Breast epithelium (tissue), 3 donors: Measurements from ENCODE around the gene KCNMB2.

Experiments
- POLR2AphosphoS5 ChIP-seq, 3 donors: sonication (generic); formaldehyde crosslinking; IDR thresholded peaks; one replicate each; pipeline ENCODE4 v1.6.1; 2017; ENCODE audit warnings: antibody characterized with exemption in 3 of 3
- TF ChIP-seq, protein P1 (sequence below), 3 donors: fragments of 450-650 bp; IDR thresholded peaks; one replicate each; pipeline ENCODE4 v1.5.1; 2016 to 2017; ENCODE audit warnings: antibody characterized with exemption in 3 of 3, mild to moderate bottlenecking in 3 of 3, moderate library complexity in 3 of 3

DNA sequence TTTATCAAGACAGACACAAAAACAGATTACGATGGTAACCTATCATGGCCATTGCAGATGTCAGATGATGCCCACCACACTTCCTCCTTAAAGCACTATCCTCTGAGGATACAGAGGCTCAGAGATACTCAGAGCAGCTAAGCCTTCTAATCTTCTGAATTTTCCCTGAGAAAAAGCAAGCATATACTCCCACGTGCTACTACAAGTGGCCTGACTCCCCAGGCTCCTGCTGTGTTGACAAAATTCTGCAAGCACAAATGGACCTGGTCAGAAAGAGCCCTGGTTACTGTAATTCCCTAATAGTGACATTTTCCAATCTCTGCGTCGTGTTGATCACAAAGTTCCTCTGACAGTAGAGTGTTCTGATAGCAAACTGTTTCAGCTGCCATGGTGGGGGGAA, 207.1 kb downstream of the KCNMB2 start:
- TF ChIP-seq, protein P1, sequence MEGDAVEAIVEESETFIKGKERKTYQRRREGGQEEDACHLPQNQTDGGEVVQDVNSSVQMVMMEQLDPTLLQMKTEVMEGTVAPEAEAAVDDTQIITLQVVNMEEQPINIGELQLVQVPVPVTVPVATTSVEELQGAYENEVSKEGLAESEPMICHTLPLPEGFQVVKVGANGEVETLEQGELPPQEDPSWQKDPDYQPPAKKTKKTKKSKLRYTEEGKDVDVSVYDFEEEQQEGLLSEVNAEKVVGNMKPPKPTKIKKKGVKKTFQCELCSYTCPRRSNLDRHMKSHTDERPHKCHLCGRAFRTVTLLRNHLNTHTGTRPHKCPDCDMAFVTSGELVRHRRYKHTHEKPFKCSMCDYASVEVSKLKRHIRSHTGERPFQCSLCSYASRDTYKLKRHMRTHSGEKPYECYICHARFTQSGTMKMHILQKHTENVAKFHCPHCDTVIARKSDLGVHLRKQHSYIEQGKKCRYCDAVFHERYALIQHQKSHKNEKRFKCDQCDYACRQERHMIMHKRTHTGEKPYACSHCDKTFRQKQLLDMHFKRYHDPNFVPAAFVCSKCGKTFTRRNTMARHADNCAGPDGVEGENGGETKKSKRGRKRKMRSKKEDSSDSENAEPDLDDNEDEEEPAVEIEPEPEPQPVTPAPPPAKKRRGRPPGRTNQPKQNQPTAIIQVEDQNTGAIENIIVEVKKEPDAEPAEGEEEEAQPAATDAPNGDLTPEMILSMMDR (IDR thresholded peaks at IDR 0.05), result no peak
- no peak for TF ChIP-seq POLR2AphosphoS5 (IDR thresholded peaks at IDR 0.05)
